H9 (cell line): ENCODE data around the gene GPD2. TPM values are rescaled to one million over a fixed set of nuclear protein-coding genes. Genes with fewer than 3 reads are reported as not detected.

Source experiments
- DNase-seq: peaks from one replicate; pipeline ENCODE4 v3.0.0-alpha.2; 2017
- H2AFZ ChIP-seq: one replicate; pipeline ENCODE4 v1.6.1; 2013; ENCODE audit warnings: mild to moderate bottlenecking, low read length, control low read depth, moderate library complexity
- H2AK5ac ChIP-seq: 2 replicates; pipeline ENCODE4 v1.6.1; 2013; ENCODE audit warnings: low read length, control low read depth, mixed read lengths; ENCODE audit not compliant: insufficient read length
- H2BK120ac ChIP-seq: one replicate; pipeline ENCODE4 v1.6.1; 2013; ENCODE audit warnings: low read depth, mild to moderate bottlenecking, low read length, control low read depth, inconsistent platforms; ENCODE audit not compliant: poor library complexity, severe bottlenecking
- H2BK12ac ChIP-seq: 2 replicates; pipeline ENCODE4 v1.6.1; 2013; ENCODE audit warnings: low read length, control low read depth, mixed read lengths, low read depth; ENCODE audit not compliant: insufficient read length
- H2BK15ac ChIP-seq: 2 replicates; pipeline ENCODE4 v1.6.1; 2013; ENCODE audit warnings: low read depth, low read length, control low read depth
- H2BK20ac ChIP-seq: one replicate; pipeline ENCODE4 v1.6.1; 2013; ENCODE audit warnings: low read depth, mild to moderate bottlenecking, low read length, control low read depth, inconsistent platforms; ENCODE audit not compliant: poor library complexity, severe bottlenecking
- H2BK5ac ChIP-seq: 2 replicates; pipeline ENCODE4 v1.6.1; 2013; ENCODE audit warnings: low read length, control low read depth, mixed read lengths; ENCODE audit not compliant: insufficient read length
- H3K14ac ChIP-seq: 2 replicates; pipeline ENCODE4 v1.6.1; 2013; ENCODE audit warnings: low read length, control low read depth; ENCODE audit not compliant: insufficient read depth
- H3K18ac ChIP-seq: 2 replicates; pipeline ENCODE4 v1.6.1; 2013; ENCODE audit warnings: low read depth, mild to moderate bottlenecking, mixed read lengths, low read length, control low read depth; ENCODE audit not compliant: insufficient read length
- H3K23ac ChIP-seq: 2 replicates; pipeline ENCODE4 v1.6.1; 2013; ENCODE audit warnings: low read length, control low read depth, mixed read lengths, low read depth; ENCODE audit not compliant: insufficient read length
- H3K23me2 ChIP-seq: 2 replicates; pipeline ENCODE4 v1.6.1; 2013; ENCODE audit warnings: low read depth, mild to moderate bottlenecking, mixed read lengths, low read length, control low read depth; ENCODE audit not compliant: insufficient read length, poor library complexity, severe bottlenecking
- H3K27ac ChIP-seq: 2 replicates; pipeline ENCODE4 v1.5.1; 2013; ENCODE audit warnings: low read length, control low read depth, mixed read lengths, low read depth; ENCODE audit not compliant: insufficient read length
- H3K27me3 ChIP-seq: 2 replicates; pipeline ENCODE4 v1.6.1; 2013; ENCODE audit warnings: low read length, control low read depth, inconsistent platforms; ENCODE audit not compliant: insufficient read depth
- H3K4ac ChIP-seq: 2 replicates; pipeline ENCODE4 v1.6.1; 2013; ENCODE audit warnings: low read depth, mild to moderate bottlenecking, control low read depth, inconsistent platforms, low read length, moderate library complexity
- H3K4me1 ChIP-seq: 2 replicates; pipeline ENCODE4 v1.6.1; 2013; ENCODE audit warnings: low read length, control low read depth, inconsistent platforms; ENCODE audit not compliant: insufficient read depth
- H3K4me2 ChIP-seq: 2 replicates; pipeline ENCODE4 v1.6.1; 2013; ENCODE audit warnings: low read length, control low read depth, mixed read lengths; ENCODE audit not compliant: insufficient read length, insufficient read depth
- H3K56ac ChIP-seq: 2 replicates; pipeline ENCODE4 v1.6.1; 2013; ENCODE audit warnings: low read depth, mild to moderate bottlenecking, mixed read lengths, low read length, control low read depth; ENCODE audit not compliant: insufficient read length
- H3K79me1 ChIP-seq: 2 replicates; pipeline ENCODE4 v1.6.1; 2013; ENCODE audit warnings: low read depth, mild to moderate bottlenecking, moderate library complexity, low read length, control low read depth, inconsistent platforms; ENCODE audit not compliant: insufficient read depth, poor library complexity, severe bottlenecking
- H3K79me2 ChIP-seq: 2 replicates; pipeline ENCODE4 v1.6.1; 2013; ENCODE audit warnings: low read length, control low read depth, inconsistent platforms; ENCODE audit not compliant: insufficient read depth
- H3K9ac ChIP-seq: 2 replicates; pipeline ENCODE4 v1.6.1; 2013; ENCODE audit warnings: low read length, control low read depth, mixed read lengths; ENCODE audit not compliant: insufficient read length; ENCODE audit errors: extremely low read depth
- H3K9me3 ChIP-seq: one replicate; pipeline ENCODE4 v1.6.1; 2013; ENCODE audit warnings: low read depth, low read length, inconsistent platforms; ENCODE audit not compliant: control insufficient read depth
- H3T11ph ChIP-seq: one replicate; pipeline ENCODE4 v1.6.1; 2013; ENCODE audit warnings: mild to moderate bottlenecking, low read length, control low read depth, inconsistent platforms
- H4K20me1 ChIP-seq: one replicate; pipeline ENCODE4 v1.6.1; 2013; ENCODE audit not compliant: control insufficient read depth, insufficient read length, insufficient read depth
- H4K5ac ChIP-seq: 2 replicates; pipeline ENCODE4 v1.6.1; 2013; ENCODE audit warnings: low read depth, mild to moderate bottlenecking, mixed read lengths, low read length, control low read depth; ENCODE audit not compliant: insufficient read length
- H4K8ac ChIP-seq: replicated peaks from 2 replicates; pipeline ENCODE4 v1.6.1; 2013; ENCODE audit warnings: low read length, control low read depth, mixed read lengths, low read depth; ENCODE audit not compliant: insufficient read length
- H4K91ac ChIP-seq: 2 replicates; pipeline ENCODE4 v1.6.1; 2013; ENCODE audit warnings: low read depth, mild to moderate bottlenecking, moderate library complexity, mixed read lengths, low read length, control low read depth; ENCODE audit not compliant: insufficient read length
- H3K27ac Mint-ChIP-seq, 3 experiments: 2 replicates in 2 of 3; 3 replicates in 1 of 3; pipeline ENCODE4 v1.8.0; 2020 to 2021; ENCODE audit warnings: mixed read lengths in 3 of 3, mild to moderate bottlenecking in 1 of 3, moderate library complexity in 1 of 3
- H3K27me3 Mint-ChIP-seq: 2 replicates; pipeline ENCODE4 v1.8.0; 2021; ENCODE audit warnings: low read depth, mild to moderate bottlenecking, moderate library complexity, mixed read lengths
- H3K36me3 Mint-ChIP-seq, 3 experiments: 2 replicates in 2 of 3; 3 replicates in 1 of 3; pipeline ENCODE4 v1.8.0; 2020 to 2021; ENCODE audit warnings: low read depth in 3 of 3, mixed read lengths in 3 of 3; ENCODE audit not compliant: insufficient read depth in 1 of 3
- H3K4me1 Mint-ChIP-seq, 2 experiments: 2 replicates each; pipeline ENCODE4 v1.8.0; 2020; ENCODE audit warnings: mixed read lengths in 2 of 2
- H3K4me3 Mint-ChIP-seq, 2 experiments: 2 replicates in 1 of 2; 3 replicates in 1 of 2; pipeline ENCODE4 v1.8.0; 2020 to 2021; ENCODE audit warnings: mild to moderate bottlenecking in 2 of 2, mixed read lengths in 2 of 2, moderate library complexity in 1 of 2
- H3K9me3 Mint-ChIP-seq, 2 experiments: 2 replicates in 1 of 2; 3 replicates in 1 of 2; pipeline ENCODE4 v1.8.0; 2020; ENCODE audit warnings: mild to moderate bottlenecking in 2 of 2, mixed read lengths in 2 of 2, moderate library complexity in 1 of 2
- CTCF ChIP-seq: fragments of 200-600 bp; sonication (generic); conservative IDR thresholded peaks from 3 replicates; pipeline ENCODE4 v1.8.0; 2021; ENCODE audit warnings: antibody characterized with exemption, mild to moderate bottlenecking
- WGBS: extraction: QIAGEN DNeasy Blood & Tissue Kit; methylation state at CpG from one replicate; pipeline ENCODE4 v1.1.7; 2013; ENCODE audit warnings: missing lambda C conversion rate, low lambda C conversion rate, mixed read lengths; ENCODE audit not compliant: insufficient read length; ENCODE audit errors: extremely low coverage; 5-methylcytosine and 5-hydroxymethylcytosine counted together
- total RNA-seq: library from RNA; stranded (reverse); gene quantifications from 2 replicates; pipeline ENCODE4 v1.2.1, GENCODE V29; 2021

GPD2 gene
- total RNA-seq, 1 experiment from 2014 or later = 46.0 TPM

DNA sequence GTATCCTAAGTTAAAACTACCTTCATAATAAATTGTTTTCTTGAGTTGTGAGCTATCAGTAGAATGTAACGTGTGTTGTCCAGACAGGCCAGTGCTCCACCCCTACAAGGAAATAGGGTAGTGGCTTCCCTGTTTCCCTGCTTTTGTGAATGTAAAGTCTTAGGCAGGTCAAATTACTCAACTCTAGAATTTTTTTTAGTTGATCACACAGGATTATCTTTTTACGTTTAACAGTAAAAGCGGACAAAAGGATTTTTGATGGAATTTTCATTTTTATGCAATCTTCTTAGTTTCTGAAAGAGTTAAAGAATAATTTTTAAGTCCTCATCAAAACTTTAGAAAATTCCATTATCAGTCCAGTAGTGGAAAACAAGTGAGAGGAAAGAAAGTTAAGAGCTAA is 38.2 kb downstream of the GPD2 start:
- H3K23me2 ChIP-seq = no peaks in the 10 kb centered on the region
- H2BK15ac ChIP-seq = no peak overlapping the region
- Mint-ChIP-seq H3K27ac (peak overlapping the region in 2 of 3 experiments; percentile 56 to 83; a peak in 3 of 7 replicates), H3K4me1 (peaks cover 13 to 14% of the 10 kb centered on the region in 2 experiments), H3K4me3 (no peak overlapping the region), H3K36me3 (peaks cover 4 to 13% (median 7%) of the 10 kb centered on the region in 3 experiments; a peak in 5 of 7 replicates), H3K9me3 (peaks cover 0 to 2% of the 10 kb centered on the region in 2 experiments; a peak in 1 of 5 replicates), H3K27me3 (no peaks in the 10 kb centered on the region)
- H2AFZ ChIP-seq = no peak overlapping the region
- no peak overlapping the region for H3K14ac ChIP-seq
- no peak for DNase-seq
- no peaks in the 10 kb centered on the region for H4K20me1 ChIP-seq
- H3K27me3 ChIP-seq = no peaks in the 10 kb centered on the region
- no peaks in the 10 kb centered on the region for H3K79me1 ChIP-seq
- no peak overlapping the region for H3T11ph ChIP-seq
- H2BK5ac ChIP-seq = no peak overlapping the region
- H3K9me3 ChIP-seq = no peaks in the 10 kb centered on the region
- no peak overlapping the region for H3K4me2 ChIP-seq
- no peaks in the 10 kb centered on the region for H3K79me2 ChIP-seq
- no peak overlapping the region for H3K4ac ChIP-seq
- no peaks in the 10 kb centered on the region for H3K4me1 ChIP-seq
- H3K18ac ChIP-seq = no peak overlapping the region
- H4K91ac ChIP-seq = no peak overlapping the region
- H3K9ac ChIP-seq = no peak overlapping the region
- WGBS = no CpG with 5 or more reads among the region's 3 CpGs
- no peak overlapping the region for H3K27ac ChIP-seq
- no peak overlapping the region for H4K5ac ChIP-seq
- H2BK120ac ChIP-seq = no peak overlapping the region
- H2BK12ac ChIP-seq = no peak overlapping the region
- TF ChIP-seq CTCF = no peak
- no peak overlapping the region for H2BK20ac ChIP-seq
- no peak overlapping the region for H3K56ac ChIP-seq
- no peak overlapping the region for H2AK5ac ChIP-seq
- H4K8ac ChIP-seq = no peak overlapping the region
- H3K23ac ChIP-seq = no peak overlapping the region
